DOHH2 (cell line): ENCODE results near the gene DPCD.

Experiments used
- H3F3A ChIP-seq: fragments of 200-600 bp; sonication (generic), shearing (Covaris generic); 2 replicates; pipeline ENCODE4 v1.6.0; 2016; ENCODE audit warnings: antibody characterized with exemption, mild to moderate bottlenecking; ENCODE audit not compliant: control insufficient read depth, insufficient read depth
- H3K27ac ChIP-seq: fragments of 200-600 bp; sonication (generic); 2 replicates; pipeline ENCODE4 v1.5.1; 2014; ENCODE audit warnings: low read depth, mild to moderate bottlenecking, low read length, moderate library complexity
- H3K27me3 ChIP-seq: fragments of 200-600 bp; sonication (generic); 2 replicates; pipeline ENCODE4 v1.6.1; 2014; ENCODE audit warnings: mild to moderate bottlenecking, low read length, mixed read lengths; ENCODE audit not compliant: control insufficient read depth
- H3K36me3 ChIP-seq: fragments of 200-600 bp; sonication (generic); 2 replicates; pipeline ENCODE4 v1.6.1; 2014; ENCODE audit warnings: mild to moderate bottlenecking, low read length, moderate library complexity, mixed read lengths; ENCODE audit not compliant: control insufficient read depth
- H3K4me1 ChIP-seq: fragments of 200-600 bp; sonication (generic); 2 replicates; pipeline ENCODE4 v1.6.1; 2014; ENCODE audit warnings: mild to moderate bottlenecking, low read length, mixed read lengths; ENCODE audit not compliant: control insufficient read depth
- H3K4me2 ChIP-seq: fragments of 200-600 bp; sonication (generic); 2 replicates; pipeline ENCODE4 v1.6.0; 2014; ENCODE audit warnings: mild to moderate bottlenecking, low read length, moderate library complexity
- H3K4me3 ChIP-seq: fragments of 200-600 bp; sonication (generic); 2 replicates; pipeline ENCODE4 v1.5.1; 2014; ENCODE audit warnings: mild to moderate bottlenecking, low read length, mixed read lengths
- H3K79me2 ChIP-seq: fragments of 200-600 bp; sonication (generic); 2 replicates; pipeline ENCODE4 v1.6.1; 2014; ENCODE audit warnings: mild to moderate bottlenecking, low read length, mixed read lengths; ENCODE audit not compliant: control insufficient read depth
- H3K9me2 ChIP-seq: fragments of 200-600 bp; sonication (generic); replicated peaks from 2 replicates; pipeline ENCODE4 v1.6.1; 2014; ENCODE audit warnings: mild to moderate bottlenecking, low read length, mixed read lengths; ENCODE audit not compliant: control insufficient read depth
- H3K9me3 ChIP-seq: fragments of 200-600 bp; sonication (generic); 2 replicates; pipeline ENCODE4 v1.6.1; 2014; ENCODE audit warnings: antibody characterized with exemption, low read length, mixed read lengths; ENCODE audit not compliant: control insufficient read depth, insufficient read depth
- H4K20me1 ChIP-seq: fragments of 200-600 bp; sonication (generic); 2 replicates; pipeline ENCODE4 v1.6.0; 2014; ENCODE audit warnings: low read depth, mild to moderate bottlenecking, antibody characterized with exemption, low read length, moderate library complexity; ENCODE audit not compliant: control insufficient read depth, insufficient read depth
- CTCF ChIP-seq: fragments of 200-600 bp; sonication (generic); IDR thresholded peaks from one replicate; pipeline ENCODE4 v1.5.1; 2014; ENCODE audit warnings: antibody characterized with exemption, mild to moderate bottlenecking, low read depth, low read length; ENCODE audit not compliant: poor library complexity, severe bottlenecking
- EZH2phosphoT487 ChIP-seq: fragments of 200-600 bp; sonication (generic); IDR thresholded peaks from 2 replicates; pipeline ENCODE4 v1.6.1; 2017; ENCODE audit warnings: borderline replicate concordance, mild to moderate bottlenecking, antibody characterized with exemption, low read length, moderate library complexity, mixed read lengths

The DPCD gene

DNA sequence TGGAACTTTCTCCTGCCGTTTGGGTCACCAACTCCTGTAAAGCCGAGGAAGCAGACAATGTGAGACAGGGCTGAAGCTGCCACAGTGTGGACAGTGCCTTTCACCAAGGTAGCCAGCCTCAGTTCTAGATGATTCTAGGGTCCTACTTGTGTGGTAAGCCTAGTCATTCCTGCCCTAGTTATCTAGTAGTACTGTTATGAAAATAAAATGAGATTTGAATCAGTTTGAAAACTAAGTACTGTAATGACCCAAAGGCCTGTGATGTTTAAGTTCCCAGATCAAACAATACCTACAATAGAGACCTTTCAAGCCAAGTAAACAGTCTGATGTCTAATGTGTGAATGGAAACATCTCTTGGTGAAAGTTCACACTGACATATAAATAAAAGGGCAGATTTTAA is 37.2 kb upstream of the DPCD start:
- H3K27me3 ChIP-seq = no peaks in the 10 kb centered on the region
- TF ChIP-seq CTCF = no peak
- no peak for TF ChIP-seq EZH2phosphoT487
- H3K27ac ChIP-seq = no peak overlapping the region
- no peaks in the 10 kb centered on the region for H3F3A ChIP-seq
- H3K9me3 ChIP-seq = no peaks in the 10 kb centered on the region
- H3K4me2 ChIP-seq = no peak overlapping the region
- no peaks in the 10 kb centered on the region for H4K20me1 ChIP-seq
- no peak overlapping the region for H3K4me3 ChIP-seq
- no peaks in the 10 kb centered on the region for H3K9me2 ChIP-seq
- H3K79me2 ChIP-seq = no peaks in the 10 kb centered on the region
- H3K36me3 ChIP-seq = no peaks in the 10 kb centered on the region
- no peaks in the 10 kb centered on the region; the same call in 1 of the 2 replicates for H3K4me1 ChIP-seq

DNA sequence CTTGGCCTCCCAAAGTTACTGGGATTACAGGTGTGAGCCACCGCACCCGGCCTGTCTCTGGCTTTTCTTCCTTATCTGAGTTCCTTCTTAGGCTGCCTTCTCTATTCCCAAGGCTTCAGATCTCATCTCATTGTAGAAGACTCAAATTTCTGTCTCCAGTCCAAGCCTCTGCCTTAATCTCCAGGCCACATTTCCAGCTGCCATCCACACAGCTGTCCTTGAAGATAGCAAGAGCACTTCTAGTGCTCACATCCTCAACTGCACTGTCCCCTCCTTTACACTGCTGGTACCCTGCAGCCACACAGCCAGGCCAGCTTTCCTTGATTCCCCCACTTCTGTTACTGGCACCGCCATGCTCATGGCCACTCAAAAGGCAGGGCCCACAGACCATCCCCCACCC is 35.7 kb upstream of the DPCD start:
- Histone ChIP-seq H4K20me1 (no peaks in the 10 kb centered on the region), H3K79me2 (no peaks in the 10 kb centered on the region), H3F3A (no peaks in the 10 kb centered on the region), H3K27me3 (no peaks in the 10 kb centered on the region), H3K4me3 (no peak overlapping the region), H3K4me1 (no peaks in the 10 kb centered on the region), H3K27ac (no peak overlapping the region), H3K4me2 (no peak overlapping the region), H3K9me3 (no peaks in the 10 kb centered on the region), H3K9me2 (no peaks in the 10 kb centered on the region), H3K36me3 (no peaks in the 10 kb centered on the region)
- TF ChIP-seq EZH2phosphoT487 (no peak), CTCF (no peak)

DNA sequence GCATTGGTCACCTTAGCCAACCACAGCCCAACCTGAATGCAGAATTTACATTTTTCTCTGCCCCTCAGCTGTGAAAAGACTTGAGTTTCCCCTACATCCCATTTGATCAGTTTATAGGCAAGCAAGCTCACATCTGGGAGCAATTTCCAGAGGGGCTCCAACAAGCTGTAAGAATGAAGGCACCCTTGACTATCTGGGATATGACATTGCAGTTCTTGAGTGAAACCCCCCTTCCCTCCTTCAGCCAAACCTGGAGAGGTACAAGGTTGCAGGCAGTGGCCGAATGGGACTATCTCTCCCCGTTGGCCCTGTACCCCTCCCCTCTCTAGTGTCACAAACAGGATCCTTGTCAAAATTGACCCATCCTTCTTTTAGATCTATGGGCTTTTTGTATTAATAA is 30.6 kb upstream of the DPCD start:
- Histone ChIP-seq H3K27ac (no peak overlapping the region), H3K27me3 (no peaks in the 10 kb centered on the region), H3K9me3 (no peaks in the 10 kb centered on the region), H4K20me1 (no peaks in the 10 kb centered on the region), H3K79me2 (no peaks in the 10 kb centered on the region), H3K36me3 (no peaks in the 10 kb centered on the region), H3K4me1 (no peaks in the 10 kb centered on the region), H3K4me2 (no peak overlapping the region), H3K9me2 (no peaks in the 10 kb centered on the region), H3F3A (no peaks in the 10 kb centered on the region), H3K4me3 (no peak overlapping the region)
- TF ChIP-seq EZH2phosphoT487 (no peak), CTCF (no peak)

DNA sequence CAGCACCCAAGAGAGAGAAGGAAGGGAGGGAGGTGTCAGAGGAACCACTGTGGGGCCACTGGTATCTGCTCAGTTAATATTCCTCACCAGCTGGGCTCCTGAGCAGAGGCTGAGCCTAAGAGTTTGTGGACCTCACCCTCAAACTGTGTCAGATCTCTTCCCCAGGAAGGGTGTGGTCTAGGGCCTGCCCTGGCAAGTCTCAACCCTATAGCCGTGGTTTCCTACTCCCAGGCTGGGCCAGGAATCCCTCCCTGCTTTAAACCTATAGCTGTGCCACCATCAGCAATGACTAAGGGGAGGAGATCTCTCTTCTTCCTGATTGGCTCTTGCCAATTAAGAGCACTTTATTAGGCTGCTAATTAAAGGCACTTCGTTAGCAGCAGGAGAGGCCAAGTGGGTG is 29.9 kb upstream of the DPCD start:
- H3K36me3 ChIP-seq = no peaks in the 10 kb centered on the region
- no peaks in the 10 kb centered on the region for H3F3A ChIP-seq
- H3K9me2 ChIP-seq = no peaks in the 10 kb centered on the region
- no peaks in the 10 kb centered on the region for H3K27me3 ChIP-seq
- no peaks in the 10 kb centered on the region for H3K9me3 ChIP-seq
- H3K4me3 ChIP-seq = no peak overlapping the region
- no peaks in the 10 kb centered on the region for H3K79me2 ChIP-seq
- no peak overlapping the region for H3K4me2 ChIP-seq
- H4K20me1 ChIP-seq = no peaks in the 10 kb centered on the region
- no peak overlapping the region for H3K27ac ChIP-seq
- no peak for TF ChIP-seq CTCF
- TF ChIP-seq EZH2phosphoT487 = no peak
- no peaks in the 10 kb centered on the region for H3K4me1 ChIP-seq
